ENCODE data around the gene SUGCT. TPM values are rescaled to one million over a fixed set of nuclear protein-coding genes. Genes with fewer than 3 reads are reported as not detected.

Gene SUGCT
- total and polyA plus RNA-seq, 5 donors from 2014 or later: 0.52 to 3.1 (median 1.5) TPM; not detected in 1

GRCh38 chr7:40742270-40742669 is 607.5 kb downstream of the SUGCT start:
- ATAC-seq (ENCODE audit: low read depth in 2 of 2) (no peak), DNase-seq (no peak)
- Mint-ChIP-seq H3K4me1 (no peaks in the 10 kb centered on the region), H3K27ac (no peak overlapping the region), H3K36me3 (no peaks in the 10 kb centered on the region), H3K27me3 (no peaks in the 10 kb centered on the region), H3K9me3 (peaks cover 0 to 6% (median 0%) of the 10 kb centered on the region in 7 donors), H3K4me3 (no peak overlapping the region)
- no peak overlapping the region for H3K4me3 ChIP-seq (ENCODE audit: low read depth, low read length)
- H3K9me3 ChIP-seq (ENCODE audit: control insufficient read depth in 2 of 2, low read length in 2 of 2): no peaks in the 10 kb centered on the region
- no peak overlapping the region for H3K27ac ChIP-seq (ENCODE audit: insufficient read depth, low read length, poor library complexity, severe bottlenecking)
- H3K36me3 ChIP-seq (ENCODE audit: control insufficient read depth, insufficient read depth, low read length): no peaks in the 10 kb centered on the region
- H3K27me3 ChIP-seq (ENCODE audit: control insufficient read depth, insufficient read depth, low read length): no peaks in the 10 kb centered on the region
- H3K4me1 ChIP-seq (ENCODE audit: control insufficient read depth, insufficient read depth, low read length, poor library complexity, severe bottlenecking): no peaks in the 10 kb centered on the region

DNA sequence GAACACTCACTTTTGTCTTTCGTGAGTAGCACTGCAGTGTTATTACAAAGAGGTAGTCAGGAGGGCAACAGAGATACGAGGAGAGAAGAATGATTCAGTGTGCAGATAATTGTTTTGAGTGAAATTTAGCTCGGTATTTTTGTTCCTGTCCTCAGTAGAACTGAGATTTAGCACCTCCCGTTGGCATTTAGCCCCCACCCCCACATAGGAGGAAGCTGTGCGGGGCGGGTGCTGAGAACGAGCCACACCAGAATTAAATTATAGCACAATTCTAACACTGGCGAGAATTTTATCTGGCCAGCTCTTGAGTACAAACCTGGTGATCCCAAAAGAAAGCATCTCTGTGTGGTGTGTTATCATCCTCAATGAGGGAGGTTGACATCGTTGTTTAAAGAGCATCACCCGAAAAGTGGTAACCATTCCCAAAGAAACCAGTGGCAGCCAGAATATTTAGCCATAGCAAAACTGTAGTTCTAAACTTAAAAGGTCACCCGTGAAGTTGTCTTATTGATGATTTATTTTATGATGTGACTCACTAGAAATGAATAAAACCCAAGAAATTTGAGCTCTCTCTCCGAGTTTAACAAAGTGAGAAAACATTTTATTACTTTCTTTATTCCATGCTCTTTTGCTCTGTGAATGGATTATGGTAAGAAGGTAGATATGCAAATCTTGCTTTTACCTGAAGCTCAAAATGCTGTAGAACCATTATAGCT is 612.2 kb downstream of the SUGCT start:
- H3K27ac ChIP-seq (ENCODE audit: insufficient read depth, low read length, poor library complexity, severe bottlenecking): no peak overlapping the region

DNA sequence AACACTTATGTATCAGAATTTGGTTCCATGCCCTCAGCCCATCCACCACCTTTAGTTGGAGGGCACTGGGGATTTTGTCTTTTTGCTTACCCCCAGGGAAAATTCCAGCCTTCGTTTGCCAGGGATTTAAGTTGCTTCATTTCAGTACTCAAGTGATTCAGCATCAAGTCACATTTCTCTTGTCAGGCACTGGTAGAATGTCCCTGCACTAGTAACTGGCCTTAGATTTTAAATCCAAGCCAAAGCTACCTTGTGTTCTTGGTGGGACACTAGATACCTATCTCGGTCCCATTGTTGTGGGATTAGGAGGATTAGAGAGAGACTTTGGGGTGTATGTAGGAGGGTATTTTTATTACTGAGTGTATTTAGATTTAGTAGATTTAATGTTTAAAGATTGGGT is 613.1 kb downstream of the SUGCT start:
- ATAC-seq (ENCODE audit: low read depth in 2 of 2): no peak
- Histone ChIP-seq H3K4me3 (ENCODE audit: low read depth, low read length) (no peak overlapping the region), H3K27ac (ENCODE audit: insufficient read depth, low read length, poor library complexity, severe bottlenecking) (no peak overlapping the region), H3K36me3 (ENCODE audit: control insufficient read depth, insufficient read depth, low read length) (no peaks in the 10 kb centered on the region), H3K27me3 (ENCODE audit: control insufficient read depth, insufficient read depth, low read length) (no peaks in the 10 kb centered on the region), H3K9me3 (ENCODE audit: control insufficient read depth in 2 of 2, low read length in 2 of 2) (no peaks in the 10 kb centered on the region), H3K4me1 (ENCODE audit: control insufficient read depth, insufficient read depth, low read length, poor library complexity, severe bottlenecking) (no peaks in the 10 kb centered on the region)
- peaks cover 0 to 3% (median 2%) of the 10 kb centered on the region in 7 donors for H3K9me3 Mint-ChIP-seq
- H3K27me3 Mint-ChIP-seq: no peaks in the 10 kb centered on the region
- no peak overlapping the region for H3K4me3 Mint-ChIP-seq
- H3K27ac Mint-ChIP-seq: no peak overlapping the region
- no peaks in the 10 kb centered on the region for H3K36me3 Mint-ChIP-seq
- no peak for DNase-seq
- H3K4me1 Mint-ChIP-seq: no peaks in the 10 kb centered on the region

More for the DNA sequence above, 612.2 kb downstream of the SUGCT start:
- Mint-ChIP-seq H3K27me3 (no peaks in the 10 kb centered on the region), H3K36me3 (no peaks in the 10 kb centered on the region), H3K4me3 (no peak overlapping the region), H3K4me1 (no peaks in the 10 kb centered on the region), H3K27ac (no peak overlapping the region), H3K9me3 (peaks cover 0 to 3% (median 2%) of the 10 kb centered on the region in 7 donors)
- H3K36me3 ChIP-seq (ENCODE audit: control insufficient read depth, insufficient read depth, low read length): no peaks in the 10 kb centered on the region
- no peaks in the 10 kb centered on the region for H3K4me1 ChIP-seq (ENCODE audit: control insufficient read depth, insufficient read depth, low read length, poor library complexity, severe bottlenecking)
- no peaks in the 10 kb centered on the region for H3K9me3 ChIP-seq (ENCODE audit: control insufficient read depth in 2 of 2, low read length in 2 of 2)
- no peak for DNase-seq
- no peaks in the 10 kb centered on the region for H3K27me3 ChIP-seq (ENCODE audit: control insufficient read depth, insufficient read depth, low read length)
- no peak for ATAC-seq (ENCODE audit: low read depth in 2 of 2)
- no peak overlapping the region for H3K4me3 ChIP-seq (ENCODE audit: low read depth, low read length)

GRCh38 chr7:40749877-40750276 is 615.1 kb downstream of the SUGCT start:
- H3K4me3 Mint-ChIP-seq: no peak overlapping the region
- ATAC-seq (ENCODE audit: low read depth in 2 of 2) (no peak), DNase-seq (no peak)
- Histone ChIP-seq H3K27ac (ENCODE audit: insufficient read depth, low read length, poor library complexity, severe bottlenecking) (no peak overlapping the region), H3K36me3 (ENCODE audit: control insufficient read depth, insufficient read depth, low read length) (no peaks in the 10 kb centered on the region), H3K4me1 (ENCODE audit: control insufficient read depth, insufficient read depth, low read length, poor library complexity, severe bottlenecking) (no peaks in the 10 kb centered on the region), H3K27me3 (ENCODE audit: control insufficient read depth, insufficient read depth, low read length) (no peaks in the 10 kb centered on the region), H3K4me3 (ENCODE audit: low read depth, low read length) (no peak overlapping the region), H3K9me3 (ENCODE audit: control insufficient read depth in 2 of 2, low read length in 2 of 2) (no peaks in the 10 kb centered on the region)
- no peak overlapping the region for H3K27ac Mint-ChIP-seq
- peaks cover 0 to 3% (median 2%) of the 10 kb centered on the region in 7 donors for H3K9me3 Mint-ChIP-seq
- no peaks in the 10 kb centered on the region for H3K27me3 Mint-ChIP-seq
- no peaks in the 10 kb centered on the region for H3K4me1 Mint-ChIP-seq
- H3K36me3 Mint-ChIP-seq: no peaks in the 10 kb centered on the region

- DNase-seq (no peak), ATAC-seq (ENCODE audit: low read depth in 2 of 2) (no peak)
- Mint-ChIP-seq H3K27me3 (no peaks in the 10 kb centered on the region), H3K9me3 (peaks cover 0 to 4% (median 2%) of the 10 kb centered on the region in 7 donors), H3K36me3 (no peaks in the 10 kb centered on the region), H3K4me1 (no peaks in the 10 kb centered on the region), H3K4me3 (no peak overlapping the region), H3K27ac (no peak overlapping the region)
- H3K27me3 ChIP-seq (ENCODE audit: control insufficient read depth, insufficient read depth, low read length): no peaks in the 10 kb centered on the region
- H3K4me3 ChIP-seq (ENCODE audit: low read depth, low read length): no peak overlapping the region
- no peaks in the 10 kb centered on the region for H3K9me3 ChIP-seq (ENCODE audit: control insufficient read depth in 2 of 2, low read length in 2 of 2)
- no peaks in the 10 kb centered on the region for H3K4me1 ChIP-seq (ENCODE audit: control insufficient read depth, insufficient read depth, low read length, poor library complexity, severe bottlenecking)
- no peaks in the 10 kb centered on the region for H3K36me3 ChIP-seq (ENCODE audit: control insufficient read depth, insufficient read depth, low read length)
- no peak overlapping the region for H3K27ac ChIP-seq (ENCODE audit: insufficient read depth, low read length, poor library complexity, severe bottlenecking)
Observed at GRCh38 chr7:40753455-40753854, 618.6 kb downstream of the SUGCT start.

DNA sequence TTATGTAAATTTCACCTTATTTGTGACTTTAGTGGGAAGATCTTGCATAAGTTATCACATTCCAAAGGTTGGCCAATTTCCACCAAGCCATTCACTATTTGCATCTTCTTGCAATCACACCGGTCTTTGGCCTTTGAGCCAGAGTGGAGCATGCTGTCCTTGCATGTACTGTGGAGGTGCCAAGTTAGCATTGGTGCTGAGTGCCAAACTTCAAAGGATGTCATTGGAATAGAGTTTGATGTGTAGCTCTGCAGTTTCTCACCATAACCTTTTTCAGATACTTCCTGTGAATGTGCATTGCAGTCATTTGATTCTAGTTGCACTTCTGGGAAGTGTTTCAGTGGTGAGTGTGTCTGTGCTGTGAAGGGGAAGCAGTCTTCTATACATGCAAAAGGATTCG is 620.6 kb downstream of the SUGCT start:
- no peaks in the 10 kb centered on the region for H3K4me1 Mint-ChIP-seq
- H3K27me3 Mint-ChIP-seq: no peaks in the 10 kb centered on the region
- H3K9me3 Mint-ChIP-seq: peaks cover 0 to 6% (median 2%) of the 10 kb centered on the region in 7 donors

DNA sequence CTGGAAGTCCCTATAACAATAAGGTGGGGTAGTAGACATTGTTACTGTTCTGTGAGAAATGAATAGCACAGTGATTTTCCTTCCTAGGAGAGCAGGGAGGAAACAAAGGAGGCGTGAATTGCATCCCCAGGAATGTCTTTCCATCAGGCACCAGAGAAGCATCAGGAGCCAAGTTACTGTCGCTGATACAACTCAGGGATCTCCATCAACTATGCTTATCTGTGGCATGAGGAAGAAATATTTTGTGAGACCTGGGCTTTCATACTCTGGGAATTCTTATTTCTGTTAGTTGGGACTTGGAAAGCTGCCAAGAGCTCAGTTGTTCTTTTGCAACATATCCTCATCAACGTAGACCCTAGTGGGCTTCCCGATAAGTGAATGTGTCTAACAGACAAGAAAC is 622.3 kb downstream of the SUGCT start:
- H3K4me1 ChIP-seq (ENCODE audit: control insufficient read depth, insufficient read depth, low read length, poor library complexity, severe bottlenecking): no peaks in the 10 kb centered on the region
- no peak overlapping the region for H3K4me3 ChIP-seq (ENCODE audit: low read depth, low read length)
- Mint-ChIP-seq H3K4me3 (no peak overlapping the region), H3K4me1 (no peaks in the 10 kb centered on the region), H3K36me3 (no peaks in the 10 kb centered on the region), H3K27me3 (no peaks in the 10 kb centered on the region), H3K27ac (no peak overlapping the region), H3K9me3 (peaks cover 0 to 4% (median 0%) of the 10 kb centered on the region in 7 donors)
- no peaks in the 10 kb centered on the region for H3K36me3 ChIP-seq (ENCODE audit: control insufficient read depth, insufficient read depth, low read length)
- H3K9me3 ChIP-seq (ENCODE audit: control insufficient read depth in 2 of 2, low read length in 2 of 2): no peaks in the 10 kb centered on the region
- no peaks in the 10 kb centered on the region for H3K27me3 ChIP-seq (ENCODE audit: control insufficient read depth, insufficient read depth, low read length)
- DNase-seq: no peak
- ATAC-seq (ENCODE audit: low read depth in 2 of 2): no peak
- no peak overlapping the region for H3K27ac ChIP-seq (ENCODE audit: insufficient read depth, low read length, poor library complexity, severe bottlenecking)

More for the DNA sequence above, 620.6 kb downstream of the SUGCT start:
- no peak overlapping the region for H3K27ac Mint-ChIP-seq
- H3K27me3 ChIP-seq (ENCODE audit: control insufficient read depth, insufficient read depth, low read length): no peaks in the 10 kb centered on the region
- H3K4me1 ChIP-seq (ENCODE audit: control insufficient read depth, insufficient read depth, low read length, poor library complexity, severe bottlenecking): no peaks in the 10 kb centered on the region
- no peak overlapping the region for H3K27ac ChIP-seq (ENCODE audit: insufficient read depth, low read length, poor library complexity, severe bottlenecking)
- no peak overlapping the region for H3K4me3 Mint-ChIP-seq
- no peak for DNase-seq
- no peak overlapping the region for H3K4me3 ChIP-seq (ENCODE audit: low read depth, low read length)
- H3K36me3 ChIP-seq (ENCODE audit: control insufficient read depth, insufficient read depth, low read length): no peaks in the 10 kb centered on the region
- no peaks in the 10 kb centered on the region for H3K36me3 Mint-ChIP-seq
- ATAC-seq (ENCODE audit: low read depth in 2 of 2): no peak
- no peaks in the 10 kb centered on the region for H3K9me3 ChIP-seq (ENCODE audit: control insufficient read depth in 2 of 2, low read length in 2 of 2)

DNA sequence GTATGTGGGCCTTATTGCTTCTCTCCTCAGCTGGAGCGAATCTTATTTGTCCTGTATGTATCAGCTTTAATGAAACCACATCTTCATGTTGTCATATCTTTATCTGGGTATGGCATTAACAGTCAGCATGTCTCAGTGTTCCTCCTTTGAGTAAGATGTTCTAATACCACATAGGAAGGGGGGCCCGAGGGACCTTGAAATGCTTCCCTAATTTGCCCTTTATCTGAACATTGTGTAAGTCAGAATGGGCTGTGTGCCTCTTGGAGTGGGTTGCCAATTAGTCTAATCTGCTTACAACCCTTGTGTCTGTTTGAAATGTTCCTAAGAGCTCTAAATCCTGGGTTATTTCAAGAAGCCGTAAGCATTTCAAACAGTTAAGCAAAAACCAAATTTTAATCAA is 623.8 kb downstream of the SUGCT start:
- Mint-ChIP-seq H3K4me3 (no peak overlapping the region), H3K9me3 (peaks cover 0 to 4% (median 0%) of the 10 kb centered on the region in 7 donors), H3K27ac (no peak overlapping the region), H3K36me3 (no peaks in the 10 kb centered on the region), H3K27me3 (no peaks in the 10 kb centered on the region), H3K4me1 (no peaks in the 10 kb centered on the region)
- DNase-seq: no peak
- ATAC-seq (ENCODE audit: low read depth in 2 of 2): no peak
- no peaks in the 10 kb centered on the region for H3K27me3 ChIP-seq (ENCODE audit: control insufficient read depth, insufficient read depth, low read length)
- H3K4me3 ChIP-seq (ENCODE audit: low read depth, low read length): no peak overlapping the region
- no peaks in the 10 kb centered on the region for H3K36me3 ChIP-seq (ENCODE audit: control insufficient read depth, insufficient read depth, low read length)
- no peaks in the 10 kb centered on the region for H3K9me3 ChIP-seq (ENCODE audit: control insufficient read depth in 2 of 2, low read length in 2 of 2)
- no peak overlapping the region for H3K27ac ChIP-seq (ENCODE audit: insufficient read depth, low read length, poor library complexity, severe bottlenecking)
- H3K4me1 ChIP-seq (ENCODE audit: control insufficient read depth, insufficient read depth, low read length, poor library complexity, severe bottlenecking): no peaks in the 10 kb centered on the region

Data from CD4-positive, CD25-positive, alpha-beta regulatory T cell (primary cell).